ENCODE results near the gene VARS1.

The VARS1 gene

DNA sequence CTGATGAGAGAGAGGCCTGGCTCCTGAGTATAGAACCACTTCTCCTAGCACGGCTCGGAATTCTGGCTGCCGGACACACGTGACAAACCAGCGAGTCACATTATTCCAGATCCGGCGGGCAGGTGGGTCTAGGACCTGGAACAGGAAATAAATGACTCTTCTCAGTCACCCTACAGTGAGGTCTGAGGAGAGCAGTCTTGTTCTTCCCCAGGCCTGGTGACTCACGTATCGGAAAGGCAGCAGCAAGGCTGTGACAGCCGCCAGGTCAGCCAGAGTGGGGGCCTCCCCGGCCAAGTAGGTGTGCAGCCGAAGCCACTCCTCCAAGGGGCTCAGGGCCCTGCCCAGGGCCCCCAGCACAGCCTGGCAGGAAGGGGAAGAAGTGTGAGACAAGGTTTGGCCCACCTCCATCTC lies 2.8 kb downstream of the VARS1 start:
- no peak for DNase-seq

DNA sequence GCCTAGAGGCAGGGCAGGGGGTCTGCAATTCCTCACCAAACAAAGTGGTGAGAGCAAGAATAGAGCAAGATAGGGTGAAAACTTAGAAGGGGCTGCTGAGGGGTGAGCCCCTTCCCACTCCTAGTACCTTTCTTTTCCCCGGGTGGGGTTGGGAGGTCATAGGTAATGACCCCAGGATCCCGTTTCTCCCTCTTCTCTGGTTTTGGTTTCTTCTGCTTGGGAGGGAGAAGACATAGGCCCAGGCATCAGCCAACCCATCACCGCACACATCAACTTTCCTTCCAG lies 3.5 kb downstream of the VARS1 start:
- DNase-seq = no peak

DNA sequence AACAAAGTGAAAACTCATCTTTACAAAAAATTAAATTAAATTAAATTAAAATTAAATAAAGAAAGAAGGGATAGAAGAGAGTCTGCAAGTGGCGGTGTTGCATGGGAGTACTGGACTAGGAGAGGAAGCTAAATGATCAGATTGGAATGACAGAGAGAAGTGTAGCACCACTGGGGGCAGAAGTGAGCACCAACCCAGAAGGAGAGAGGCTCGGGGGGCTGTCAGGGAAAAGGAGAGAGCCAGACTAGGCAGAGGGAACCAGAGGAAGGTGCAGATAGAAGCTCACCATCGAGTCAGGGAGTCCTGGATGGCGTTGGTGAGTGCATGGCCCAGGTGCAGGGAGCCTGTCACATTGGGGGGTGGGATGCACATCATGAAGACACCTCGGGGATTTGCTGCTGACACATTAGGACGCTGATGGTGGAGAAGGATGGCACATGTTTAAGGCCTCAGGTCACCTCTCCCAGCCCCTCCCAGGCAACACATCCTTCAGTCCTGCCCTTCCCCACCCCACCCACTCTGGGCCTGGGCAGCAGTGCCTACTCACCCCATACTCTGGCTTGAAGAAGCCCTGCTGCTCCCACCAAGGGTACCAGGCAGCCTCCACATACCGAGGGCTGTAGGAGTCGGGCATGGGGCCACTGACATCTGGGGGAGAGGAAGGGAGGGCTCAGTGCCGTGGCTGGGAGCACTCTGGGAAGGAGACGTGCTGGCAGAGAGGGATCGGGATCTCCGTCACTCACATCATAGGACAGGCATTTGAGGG lies 4.0 kb downstream of the VARS1 start:
- DNase-seq = no peak

DNA sequence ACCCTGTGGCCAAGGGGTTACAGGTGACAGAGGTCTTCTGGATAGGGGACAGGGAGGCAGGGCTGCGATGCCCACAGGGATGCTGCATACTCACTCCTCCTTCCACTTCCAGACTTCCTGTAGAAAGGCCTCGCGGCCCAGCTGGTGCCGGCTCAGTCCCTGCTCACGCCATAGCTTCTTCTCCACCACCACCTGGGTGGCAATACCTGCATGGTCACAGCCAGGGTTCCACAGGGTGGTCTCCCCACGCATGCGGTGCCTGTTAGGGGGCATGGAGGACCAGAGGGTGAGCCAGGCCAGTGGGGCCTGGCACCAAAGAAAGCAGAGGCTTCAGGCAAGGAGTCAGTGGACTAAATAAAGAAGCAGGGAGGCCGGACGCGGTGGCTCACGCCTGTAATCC lies 10.1 kb downstream of the VARS1 start:
- no peak for DNase-seq

DNA sequence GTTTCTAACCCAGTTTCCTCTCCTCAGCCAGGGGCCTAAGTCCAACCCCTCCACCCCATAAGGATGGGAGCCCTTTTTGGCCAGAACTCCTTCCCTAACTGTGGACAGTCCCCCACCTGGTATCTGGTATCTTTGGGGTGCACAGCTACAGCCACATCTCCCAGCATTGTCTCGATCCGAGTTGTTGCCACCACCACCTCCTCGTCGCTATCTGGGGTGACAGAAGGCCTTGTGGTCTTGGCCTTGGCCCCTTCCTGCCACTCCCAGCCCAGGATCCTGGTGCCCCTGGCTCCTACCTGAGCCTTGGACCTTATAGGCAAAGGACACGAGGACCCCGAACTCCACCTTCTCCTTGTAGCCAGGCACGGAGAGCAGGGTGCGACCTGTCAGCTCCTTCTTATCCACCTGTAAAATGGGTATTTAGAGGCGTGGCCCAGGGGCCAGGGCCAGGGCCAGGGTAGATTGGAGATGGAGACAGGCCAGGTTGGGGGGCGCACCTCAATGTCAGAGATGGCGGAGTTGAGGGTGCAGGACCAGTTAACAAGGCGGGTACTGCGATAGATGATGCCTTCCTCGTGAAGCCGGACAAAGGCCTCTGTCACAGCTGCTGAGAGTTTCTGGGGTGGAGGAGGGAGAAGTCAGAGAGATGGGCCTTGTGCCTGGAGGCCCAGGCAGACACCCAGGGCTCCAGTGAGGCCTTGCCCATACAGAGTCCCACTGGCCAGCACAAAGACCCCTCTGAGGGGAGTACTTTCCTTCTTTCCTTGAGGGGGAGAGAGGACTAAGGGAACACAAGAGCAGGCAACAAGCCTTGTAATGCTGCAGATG lies 11.2 kb downstream of the VARS1 start:
- DNase-seq = no peak

DNA sequence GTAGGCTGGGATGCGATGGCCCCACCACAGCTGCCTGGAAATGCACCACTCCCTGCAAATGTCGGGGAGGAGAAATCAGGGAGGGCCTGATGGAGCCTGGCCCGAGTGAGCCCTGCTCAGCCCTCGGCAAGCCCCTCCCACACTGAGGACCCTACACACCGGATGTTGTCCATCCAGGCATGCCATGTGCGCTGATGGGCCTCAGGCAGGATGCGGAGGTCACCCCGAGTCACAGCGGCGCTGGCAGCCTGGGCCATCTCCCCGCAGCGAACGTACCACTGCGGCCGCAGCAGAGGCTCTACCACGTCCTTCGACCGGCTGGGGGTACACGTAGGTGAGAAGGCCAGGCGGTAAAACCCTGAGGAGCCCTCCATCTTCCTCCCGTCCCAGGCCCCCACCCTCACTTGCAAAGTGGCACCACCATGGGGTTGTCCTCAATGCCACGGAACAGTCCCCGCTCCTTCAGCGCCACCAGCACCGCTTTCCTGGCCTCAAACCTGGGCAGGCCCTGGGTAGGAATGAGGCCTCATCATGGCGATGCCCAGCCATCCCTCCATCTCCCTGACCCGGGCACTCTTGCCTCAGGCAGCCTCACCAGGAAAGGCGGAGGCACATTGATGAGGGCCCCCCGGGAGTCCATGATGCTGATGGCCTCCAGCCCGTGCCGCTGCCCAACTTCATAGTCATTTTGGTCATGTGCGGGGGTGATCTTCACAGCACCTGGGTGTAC lies 13.3 kb downstream of the VARS1 start:
- DNase-seq = no peak

DNA sequence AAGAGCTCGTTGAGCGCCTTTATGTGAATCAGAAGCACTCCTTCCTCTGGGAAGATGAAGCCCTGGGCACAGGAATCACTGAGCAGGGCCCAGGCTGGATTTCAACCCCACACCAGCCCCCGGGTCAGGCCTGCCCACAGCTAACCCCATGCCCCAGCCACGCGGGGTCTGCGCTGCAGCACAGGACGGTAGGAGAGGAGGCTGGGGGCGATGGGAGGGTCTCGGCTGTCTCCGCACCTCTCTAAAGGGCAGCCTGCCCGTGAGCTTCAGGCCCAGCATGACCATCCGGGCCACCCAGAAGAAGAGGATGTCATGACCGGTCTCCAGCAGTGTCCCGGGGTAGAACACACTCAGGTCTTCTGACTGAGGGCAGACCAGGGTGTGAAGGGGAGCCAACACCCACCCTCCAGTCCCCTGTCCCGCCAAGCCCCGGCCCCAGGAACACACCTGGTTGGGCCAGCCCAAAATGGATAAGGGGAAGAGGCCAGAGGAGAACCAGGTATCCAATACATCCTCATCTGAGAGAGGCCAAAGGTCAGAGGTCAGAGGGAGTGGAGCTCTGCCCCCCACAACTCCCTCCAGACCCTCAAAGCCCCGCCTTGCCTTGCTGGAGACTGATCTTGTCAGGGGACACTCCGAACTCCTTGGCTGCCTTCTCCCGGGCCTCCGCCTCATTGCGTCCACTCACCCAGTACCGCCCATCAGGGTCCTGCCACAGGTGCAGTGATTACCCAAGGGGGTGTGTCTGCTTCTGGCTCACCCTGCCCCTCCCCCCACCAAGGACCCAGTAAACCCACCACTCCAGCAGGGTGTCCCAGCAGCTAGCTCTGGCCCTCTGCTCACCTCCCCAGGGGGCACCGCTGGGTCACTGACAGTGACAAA lies 14.1 kb downstream of the VARS1 start:
- no peak for DNase-seq

DNA sequence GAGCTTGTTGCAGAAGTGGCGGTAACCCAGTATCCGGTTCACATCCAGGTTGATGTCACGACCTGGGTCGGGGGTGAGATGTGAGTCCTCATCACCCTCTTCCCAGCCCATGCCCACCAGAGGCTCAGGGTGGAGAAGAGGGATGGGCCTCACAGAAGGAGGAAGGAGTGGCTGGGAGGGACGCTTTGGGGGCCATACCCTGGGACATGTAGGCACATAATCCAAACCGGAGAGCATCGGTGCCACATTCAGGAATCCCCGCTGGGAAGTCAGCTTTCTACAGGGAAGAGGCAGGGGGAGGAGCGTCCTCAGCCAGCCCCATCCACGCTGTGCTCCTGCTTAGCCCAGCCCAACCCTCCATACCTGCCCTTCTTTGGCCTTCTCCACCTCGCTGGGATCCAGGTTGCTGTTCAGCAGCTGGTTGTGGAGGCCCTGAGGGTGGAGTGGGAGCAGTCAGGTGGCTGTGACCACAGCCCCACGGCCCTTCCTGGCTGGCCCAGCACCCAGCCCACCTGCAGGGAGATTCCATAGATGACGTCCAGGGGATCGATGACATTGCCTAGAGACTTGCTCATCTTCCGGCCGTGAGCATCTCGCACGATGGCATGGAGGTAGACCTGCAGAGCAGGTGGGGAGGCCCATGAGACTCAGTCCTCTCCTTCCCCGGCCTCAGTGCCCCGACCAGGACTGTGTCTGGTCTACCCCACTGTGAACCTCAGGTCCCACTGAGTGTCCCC lies 14.9 kb downstream of the VARS1 start:
- DNase-seq = no peak

DNA sequence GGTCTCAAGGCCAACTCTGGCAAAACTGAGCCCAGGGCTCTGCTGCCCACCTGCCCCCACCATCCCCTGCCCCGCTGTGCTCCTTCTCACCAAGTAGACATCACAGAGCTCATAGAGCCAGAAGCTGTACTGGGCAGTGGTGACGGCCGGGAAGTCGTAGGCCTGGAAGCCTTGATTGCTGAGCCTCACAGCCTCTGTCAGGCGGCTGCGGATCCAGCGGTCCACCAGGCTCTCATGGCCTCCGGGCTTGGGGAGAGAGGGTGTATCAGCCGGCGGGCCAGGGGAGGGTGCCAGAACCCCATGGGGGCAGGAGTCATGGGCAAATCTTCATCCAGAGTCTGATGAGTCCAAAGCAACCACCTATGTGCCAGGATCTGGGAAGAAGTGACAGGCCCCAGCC lies 15.6 kb downstream of the VARS1 start:
- DNase-seq = no peak

DNA sequence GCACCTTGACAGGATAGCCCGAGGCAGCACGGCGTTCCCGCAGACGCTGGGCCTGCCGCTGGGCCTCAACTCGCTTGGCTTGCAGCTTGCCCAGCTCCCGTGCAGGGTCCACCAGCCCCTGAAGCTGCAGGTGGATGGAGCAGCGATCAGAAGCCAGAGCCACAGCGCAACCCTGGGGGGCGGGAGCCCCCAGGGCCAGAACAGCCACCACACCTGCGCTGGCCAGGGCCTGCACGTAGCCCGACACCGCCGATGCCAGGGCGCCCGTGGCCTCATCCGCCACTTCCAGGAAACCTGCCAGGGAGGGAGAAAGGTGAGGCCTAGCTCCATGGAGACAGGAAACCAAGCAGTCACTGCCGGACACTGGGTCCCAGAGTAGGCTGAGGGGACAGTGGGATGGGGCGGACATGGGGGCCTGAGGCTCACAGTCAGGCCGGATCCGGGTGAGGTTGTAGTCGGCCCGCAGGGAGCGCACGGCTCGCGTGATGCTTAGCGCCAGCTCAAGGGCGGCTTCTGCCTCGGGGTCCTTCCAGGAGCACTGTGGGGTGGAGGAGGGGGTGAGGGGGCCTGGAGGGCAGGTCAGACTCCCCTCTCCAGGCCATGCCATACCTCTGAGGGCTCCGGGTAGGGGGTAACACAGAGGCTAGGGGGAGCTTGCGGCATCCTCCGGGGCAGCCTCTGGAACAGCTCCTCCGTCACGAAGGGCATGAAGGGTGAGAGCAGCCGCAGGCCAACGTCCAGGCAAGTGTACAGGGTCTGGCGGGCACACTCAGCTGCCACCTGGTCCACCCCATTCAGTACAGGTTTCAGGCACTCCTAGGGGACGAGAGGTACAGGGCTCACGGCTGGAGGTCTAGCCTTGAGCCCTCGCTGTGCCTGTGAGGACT lies 16.3 kb downstream of the VARS1 start:
- DNase-seq = no peak

DNA sequence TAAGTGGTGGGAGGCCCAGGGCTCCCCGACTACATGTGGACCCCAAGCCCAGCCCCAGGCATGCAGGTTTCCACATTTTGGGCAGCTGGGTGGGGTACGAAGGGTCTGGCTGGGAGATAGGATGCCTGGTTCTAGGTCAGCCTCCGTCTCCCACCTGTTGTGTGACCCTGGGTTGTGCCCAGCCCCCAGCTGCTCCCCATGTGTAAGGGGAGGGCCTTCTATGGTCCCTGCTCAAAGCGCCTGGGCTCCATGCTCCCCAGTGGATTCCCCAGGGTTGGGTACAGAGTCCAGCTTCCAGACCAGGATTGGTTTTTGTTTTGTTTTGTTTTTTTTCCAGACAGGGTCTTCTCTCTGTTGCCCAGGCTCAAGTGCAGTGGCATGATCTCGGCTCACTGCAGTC lies 17.4 kb downstream of the VARS1 start:
- no peak for DNase-seq

DNA sequence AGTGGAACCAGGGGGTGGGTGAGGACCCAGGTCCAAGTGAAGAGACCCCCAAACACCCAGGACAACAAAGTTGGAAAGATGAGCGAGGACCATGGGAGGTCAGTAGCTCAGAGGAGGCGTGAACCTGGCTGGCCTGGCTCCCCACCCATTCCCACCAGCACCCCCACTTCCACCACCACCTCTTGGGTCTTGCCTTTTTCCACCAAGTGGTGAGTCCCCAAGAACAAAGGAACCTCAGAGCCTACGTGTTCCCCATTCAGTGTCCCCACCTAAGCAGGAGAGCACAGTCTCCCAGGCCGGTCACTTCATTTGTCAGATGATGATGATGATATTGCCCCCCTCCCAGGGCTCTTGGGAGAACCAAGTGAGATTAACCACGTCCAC lies 17.9 kb downstream of the VARS1 start:
- DNase-seq = no peak

DNA sequence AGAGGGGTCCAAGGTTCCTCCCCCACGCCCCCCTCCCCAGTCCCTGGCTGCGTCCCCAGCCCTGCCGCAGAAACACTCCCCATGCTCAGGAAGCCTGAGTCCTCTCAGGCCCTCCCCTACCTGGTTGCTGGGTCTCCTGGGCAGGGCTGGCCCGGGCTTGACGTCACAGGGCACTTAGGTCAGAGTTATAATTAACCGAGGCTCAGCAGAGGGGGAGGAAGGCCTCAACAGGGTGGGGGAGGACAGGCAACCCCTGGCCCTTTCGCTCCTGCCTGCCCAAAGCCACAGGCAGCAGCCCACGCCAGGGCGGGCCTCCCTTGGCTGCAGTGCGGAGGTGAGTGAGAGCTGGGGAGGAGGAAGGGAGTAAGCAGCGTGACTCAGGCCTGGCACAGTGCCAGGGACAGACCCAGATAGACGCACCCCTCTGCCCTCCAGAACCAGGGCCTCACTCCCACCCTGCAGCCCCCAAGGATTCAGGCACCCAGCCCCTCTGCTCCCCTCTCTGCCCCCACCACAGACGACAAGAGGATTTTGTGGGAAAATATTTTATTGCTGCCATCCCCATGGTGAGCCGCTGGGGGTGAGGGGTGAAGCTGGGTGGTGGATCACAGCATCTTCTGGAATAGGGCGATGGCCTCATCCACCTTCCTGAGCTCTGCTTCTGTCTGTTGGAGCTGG lies 18.4 kb downstream of the VARS1 start, which contains the start of gene VWA7:
Gene VWA7 (minus strand): TSS at position 340 of the 678 bp plus-strand sequence. CDS start 549 bp downstream, outside the sequence.
- peak; percentile 81 for DNase-seq

DNA sequence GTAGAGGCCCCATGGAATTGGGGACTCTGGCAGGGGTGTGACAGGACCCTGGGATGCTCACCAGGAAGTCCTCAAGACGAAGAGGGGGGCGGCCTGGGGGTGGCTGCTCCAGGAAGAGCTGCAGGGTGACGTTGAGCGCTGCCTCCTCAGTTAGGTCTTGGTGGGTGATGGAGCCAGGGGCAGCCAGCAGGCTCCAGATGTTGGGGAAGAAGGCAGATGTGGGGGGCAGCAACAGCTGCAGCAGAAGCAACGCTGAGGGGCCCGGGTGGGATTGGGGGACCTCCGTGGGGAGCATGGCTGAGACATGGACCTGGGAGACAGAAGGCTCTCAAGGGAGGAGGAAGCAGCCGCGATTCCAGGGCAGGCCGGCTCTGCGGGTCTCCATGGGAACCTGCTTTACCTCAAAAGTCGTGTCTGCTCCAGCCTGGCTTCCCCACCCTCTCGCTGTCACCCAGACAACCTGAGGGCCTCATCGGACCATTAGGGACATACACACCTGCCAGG lies 19.0 kb downstream of the VARS1 start:
- DNase-seq = no peak

DNA sequence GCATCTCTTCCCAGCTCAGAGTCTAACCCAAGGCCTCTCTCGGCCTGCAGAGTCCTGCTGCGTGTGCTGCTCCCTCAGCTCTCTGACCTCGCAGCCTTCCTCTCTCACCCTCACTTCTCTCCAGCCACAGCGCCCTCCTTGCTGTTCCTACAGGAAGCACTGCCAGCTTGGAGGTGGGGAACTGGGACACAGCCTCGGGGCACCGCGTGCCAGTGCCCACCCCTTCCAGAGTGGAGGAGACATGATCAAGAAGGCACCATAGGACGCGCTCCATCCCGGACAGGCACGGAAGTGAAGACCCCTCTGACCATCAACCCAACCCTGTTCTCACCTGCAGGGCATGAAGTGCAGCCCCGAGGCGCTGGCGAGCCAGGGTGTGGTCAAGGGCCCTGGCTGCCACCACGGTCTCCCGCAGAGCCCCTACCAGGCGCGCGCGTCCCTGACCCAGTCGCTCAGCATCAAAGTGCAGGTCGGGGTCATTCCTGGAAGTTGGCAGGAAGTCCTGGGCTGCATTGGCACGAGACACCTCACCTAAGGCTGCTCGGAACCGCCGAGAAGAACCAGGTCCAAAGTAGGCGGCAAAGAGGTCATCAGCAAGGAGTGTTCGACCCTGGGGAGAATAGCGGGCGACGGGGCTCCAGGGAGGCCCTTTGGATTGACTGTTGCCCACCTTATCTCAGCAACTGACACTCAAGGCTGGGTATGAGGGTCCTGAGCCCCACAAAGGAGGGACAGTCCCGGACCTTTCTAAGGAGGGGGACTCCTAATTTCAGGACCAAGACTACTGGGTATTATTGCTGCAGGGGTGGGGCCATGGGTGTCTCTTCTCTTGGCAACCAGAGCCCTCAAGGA lies 19.7 kb downstream of the VARS1 start:
- no peak for DNase-seq

DNA sequence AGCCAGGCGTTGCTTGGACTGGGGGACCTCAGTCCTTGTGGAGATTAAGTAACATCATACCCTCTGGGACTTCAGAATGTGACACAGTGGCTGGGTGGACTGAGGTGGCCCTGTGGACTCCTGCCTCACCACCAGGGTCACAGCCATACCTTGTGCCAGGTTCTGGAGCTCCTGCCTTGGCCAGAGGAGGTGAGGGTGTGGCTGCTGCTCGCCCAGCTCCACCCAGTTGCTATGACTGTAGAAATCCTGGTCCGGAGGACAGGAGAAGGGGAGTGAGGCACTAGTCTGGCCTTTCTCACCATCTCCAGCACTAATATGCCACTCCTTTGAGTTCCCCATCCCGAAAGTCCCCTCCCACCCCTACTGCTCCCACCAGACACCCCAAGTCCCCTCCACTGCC lies 20.4 kb downstream of the VARS1 start:
- DNase-seq = no peak

DNA sequence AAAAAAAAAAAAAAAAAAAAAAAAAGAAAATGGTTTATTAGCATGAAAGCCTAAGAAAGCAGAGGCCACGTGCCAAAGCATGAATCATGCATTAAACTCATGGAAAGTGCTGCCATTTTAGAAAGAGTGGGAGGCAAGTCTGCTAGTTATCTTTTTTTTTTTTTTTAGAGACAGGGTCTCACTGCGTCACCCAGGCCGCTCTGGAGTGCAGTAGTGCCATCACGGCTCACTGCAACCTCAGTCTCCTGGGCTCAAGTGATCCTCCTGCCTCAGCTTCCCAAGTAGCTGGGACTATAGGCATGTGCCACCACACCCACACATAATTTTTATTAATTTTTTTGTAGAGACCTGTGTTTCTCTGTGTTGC lies 23.6 kb downstream of the VARS1 start:
- no peak for DNase-seq

DNA sequence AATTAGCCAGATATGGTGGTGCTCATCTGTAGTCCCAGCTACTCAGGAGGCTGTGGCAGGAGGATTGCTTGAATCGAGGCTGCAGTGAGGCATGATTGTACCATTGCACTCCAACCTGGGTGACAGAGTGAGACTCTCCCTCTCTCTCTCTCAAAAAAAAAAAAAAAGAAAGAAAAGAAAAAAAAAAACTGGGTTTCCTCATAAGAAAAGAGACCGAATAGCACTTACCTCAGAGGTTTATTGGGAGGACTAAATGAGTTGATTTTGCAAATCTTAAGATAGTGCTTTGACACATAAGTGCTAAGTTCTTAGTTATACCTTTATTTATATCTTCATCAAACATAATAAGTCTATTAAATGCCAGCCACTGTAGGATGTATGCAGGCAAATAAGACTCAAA lies 24.7 kb downstream of the VARS1 start:
- no peak for DNase-seq

DNA sequence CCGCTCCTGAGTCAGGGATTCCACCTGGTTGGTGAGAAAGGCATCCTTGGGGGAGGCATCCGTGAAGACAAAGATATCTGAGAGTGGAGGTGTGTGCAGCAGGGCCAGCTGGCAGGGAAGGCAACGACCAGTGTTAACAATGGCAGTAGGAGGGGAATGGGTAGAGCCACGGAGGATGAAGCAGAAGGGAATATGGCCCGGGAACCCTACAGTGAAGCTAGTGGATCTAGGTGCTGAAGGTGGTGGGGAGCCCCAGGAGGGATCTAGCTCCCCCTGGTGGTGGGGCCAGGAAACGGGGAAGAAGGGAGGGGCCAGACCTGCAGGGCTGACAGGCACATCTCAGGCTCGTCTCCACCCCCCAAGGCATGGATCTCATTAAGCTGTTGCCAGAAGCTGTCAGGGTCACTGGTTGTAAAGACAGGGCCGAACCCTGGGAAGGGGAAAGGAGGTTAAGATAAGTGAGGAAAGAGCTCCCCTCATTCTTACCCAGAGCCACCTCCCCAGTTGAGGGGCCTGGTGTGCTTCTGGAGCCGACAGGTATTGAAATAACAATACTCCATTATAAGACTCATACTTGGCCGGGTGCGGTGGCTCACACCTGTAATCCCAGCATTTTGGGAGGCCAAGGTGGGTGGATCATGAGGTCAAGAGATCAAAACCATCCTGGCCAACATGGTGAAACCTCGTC lies 25.7 kb downstream of the VARS1 start:
- peak; percentile 86 for DNase-seq

All from suppressor macrophage treated with lipopolysaccharide for 4 hours (primary cell).